DND-41 (cell line): Measurements from ENCODE around the gene CAMK2A.

Source experiments
- ATAC-seq: fragments of 200-7000 bp; cut with Tn5 transposase; 3 replicates; pipeline ENCODE4 v1.9.1; 2021; ENCODE audit warnings: low read depth; ENCODE audit not compliant: insufficient read depth
- DNase-seq: peaks from one replicate; pipeline ENCODE4 v3.0.0-alpha.2; 2020
- H2AFZ ChIP-seq: 2 replicates; pipeline ENCODE4 v1.6.0; 2012; ENCODE audit warnings: low read depth, low read length
- H3K27ac ChIP-seq: 2 replicates; pipeline ENCODE4 v1.5.1; 2012; ENCODE audit warnings: low read length, inconsistent platforms
- H3K27me3 ChIP-seq: fragments of 200-600 bp; sonication (generic); 2 replicates; pipeline ENCODE4 v1.6.0; 2012; ENCODE audit warnings: low read length, mild to moderate bottlenecking, inconsistent platforms; ENCODE audit not compliant: insufficient read depth, poor library complexity
- H3K36me3 ChIP-seq: 2 replicates; pipeline ENCODE4 v1.5.1; 2012; ENCODE audit warnings: low read length, inconsistent platforms; ENCODE audit not compliant: insufficient read depth
- H3K4me1 ChIP-seq: 2 replicates; pipeline ENCODE4 v1.5.1; 2012; ENCODE audit warnings: mild to moderate bottlenecking, low read length; ENCODE audit not compliant: insufficient read depth
- H3K4me2 ChIP-seq: 2 replicates; pipeline ENCODE4 v1.6.0; 2012; ENCODE audit warnings: mild to moderate bottlenecking, moderate library complexity, low read length, inconsistent platforms; ENCODE audit not compliant: insufficient read depth
- H3K4me3 ChIP-seq, 2 experiments: fragments of 200-600 bp in 1 of 2; shearing (Covaris generic) in 1 of 2; 2 replicates each; pipeline ENCODE4 v1.5.1; 2012 to 2016; ENCODE audit warnings: inconsistent platforms in 2 of 2, low read length in 2 of 2, mild to moderate bottlenecking in 2 of 2, low read depth in 1 of 2, moderate library complexity in 1 of 2
- H3K79me2 ChIP-seq: 2 replicates; pipeline ENCODE4 v1.6.0; 2012; ENCODE audit warnings: low read length, inconsistent platforms; ENCODE audit not compliant: insufficient read depth
- H3K9ac ChIP-seq: 2 replicates; pipeline ENCODE4 v1.6.0; 2012; ENCODE audit warnings: low read depth, mild to moderate bottlenecking, inconsistent platforms, low read length, moderate library complexity
- H3K9me3 ChIP-seq: 2 replicates; pipeline ENCODE4 v1.5.1; 2012; ENCODE audit warnings: low read length, moderate library complexity, mild to moderate bottlenecking, inconsistent platforms; ENCODE audit not compliant: insufficient read depth, severe bottlenecking
- H4K20me1 ChIP-seq: 2 replicates; pipeline ENCODE4 v1.6.0; 2012; ENCODE audit warnings: low read length; ENCODE audit not compliant: insufficient read depth
- EZH2 ChIP-seq: IDR thresholded peaks from 3 replicates; pipeline ENCODE4 v1.6.1; 2012; ENCODE audit warnings: borderline replicate concordance, low read depth, mild to moderate bottlenecking, moderate library complexity, low read length, inconsistent platforms; ENCODE audit not compliant: severe bottlenecking
- TF ChIP-seq, protein P1 (sequence below): IDR thresholded peaks from 2 replicates; pipeline ENCODE4 v1.5.1; 2012; ENCODE audit warnings: borderline replicate concordance, low read length, moderate library complexity, mild to moderate bottlenecking; ENCODE audit not compliant: poor library complexity, severe bottlenecking; ENCODE audit errors: extremely low read depth

CAMK2A gene

GRCh38 chr5:150217873-150218692, 71.5 kb downstream of the CAMK2A start:
- no peak overlapping the region for H3K4me3 ChIP-seq
- H3K79me2 ChIP-seq = no peaks in the 10 kb centered on the region
- TF ChIP-seq, protein P1, sequence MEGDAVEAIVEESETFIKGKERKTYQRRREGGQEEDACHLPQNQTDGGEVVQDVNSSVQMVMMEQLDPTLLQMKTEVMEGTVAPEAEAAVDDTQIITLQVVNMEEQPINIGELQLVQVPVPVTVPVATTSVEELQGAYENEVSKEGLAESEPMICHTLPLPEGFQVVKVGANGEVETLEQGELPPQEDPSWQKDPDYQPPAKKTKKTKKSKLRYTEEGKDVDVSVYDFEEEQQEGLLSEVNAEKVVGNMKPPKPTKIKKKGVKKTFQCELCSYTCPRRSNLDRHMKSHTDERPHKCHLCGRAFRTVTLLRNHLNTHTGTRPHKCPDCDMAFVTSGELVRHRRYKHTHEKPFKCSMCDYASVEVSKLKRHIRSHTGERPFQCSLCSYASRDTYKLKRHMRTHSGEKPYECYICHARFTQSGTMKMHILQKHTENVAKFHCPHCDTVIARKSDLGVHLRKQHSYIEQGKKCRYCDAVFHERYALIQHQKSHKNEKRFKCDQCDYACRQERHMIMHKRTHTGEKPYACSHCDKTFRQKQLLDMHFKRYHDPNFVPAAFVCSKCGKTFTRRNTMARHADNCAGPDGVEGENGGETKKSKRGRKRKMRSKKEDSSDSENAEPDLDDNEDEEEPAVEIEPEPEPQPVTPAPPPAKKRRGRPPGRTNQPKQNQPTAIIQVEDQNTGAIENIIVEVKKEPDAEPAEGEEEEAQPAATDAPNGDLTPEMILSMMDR = peak; percentile 90
- TF ChIP-seq EZH2 = no peak

DNA sequence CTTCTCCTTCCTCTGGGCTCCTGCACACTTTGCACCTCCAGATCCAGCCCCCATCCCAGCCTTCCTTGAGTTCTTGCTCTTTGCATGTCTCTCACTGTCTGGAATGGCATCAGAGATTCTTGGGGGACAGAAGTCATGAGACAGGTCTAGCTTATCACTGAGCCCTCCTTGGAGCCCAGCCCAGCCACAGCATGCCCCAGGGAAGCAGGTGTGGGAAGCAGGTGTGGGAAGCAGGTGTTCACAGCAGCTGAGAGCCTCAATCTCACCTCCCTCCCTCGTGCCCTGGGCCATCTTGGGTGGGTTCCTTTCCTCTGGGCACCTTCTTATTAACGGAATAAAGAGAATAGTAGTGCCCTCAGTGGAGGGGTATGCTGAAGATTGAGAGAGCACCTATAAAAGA, 72.5 kb downstream of the CAMK2A start:
- H2AFZ ChIP-seq = no peak overlapping the region
- no peak overlapping the region for H3K4me3 ChIP-seq
- TF ChIP-seq, protein P1 = no peak
- TF ChIP-seq EZH2 = no peak
- no peak overlapping the region for H3K4me2 ChIP-seq
- peaks cover 25% of the 10 kb centered on the region for H3K27me3 ChIP-seq
- no peaks in the 10 kb centered on the region for H3K36me3 ChIP-seq
- no peaks in the 10 kb centered on the region for H3K4me1 ChIP-seq
- H3K79me2 ChIP-seq = no peaks in the 10 kb centered on the region
- H3K27ac ChIP-seq = no peak overlapping the region
- H3K9me3 ChIP-seq = no peaks in the 10 kb centered on the region
- no peak for ATAC-seq
- DNase-seq = no peak
- H4K20me1 ChIP-seq = peaks cover 8% of the 10 kb centered on the region; the same call in 1 of the 2 replicates
- H3K9ac ChIP-seq = no peak overlapping the region; the same call in 1 of the 2 replicates

More at GRCh38 chr5:150217873-150218692, 71.5 kb downstream of the CAMK2A start:
- H4K20me1 ChIP-seq = peaks cover 8% of the 10 kb centered on the region; the same call in 1 of the 2 replicates
- no peak overlapping the region for H2AFZ ChIP-seq
- H3K4me2 ChIP-seq = no peak overlapping the region
- no peak overlapping the region for H3K9ac ChIP-seq
- no peaks in the 10 kb centered on the region for H3K9me3 ChIP-seq
- H3K36me3 ChIP-seq = no peaks in the 10 kb centered on the region
- no peaks in the 10 kb centered on the region for H3K4me1 ChIP-seq
- H3K27me3 ChIP-seq = peaks cover 24% of the 10 kb centered on the region
- ATAC-seq = peak; percentile 98
- peak; percentile 78 for DNase-seq
- no peak overlapping the region for H3K27ac ChIP-seq

DNA sequence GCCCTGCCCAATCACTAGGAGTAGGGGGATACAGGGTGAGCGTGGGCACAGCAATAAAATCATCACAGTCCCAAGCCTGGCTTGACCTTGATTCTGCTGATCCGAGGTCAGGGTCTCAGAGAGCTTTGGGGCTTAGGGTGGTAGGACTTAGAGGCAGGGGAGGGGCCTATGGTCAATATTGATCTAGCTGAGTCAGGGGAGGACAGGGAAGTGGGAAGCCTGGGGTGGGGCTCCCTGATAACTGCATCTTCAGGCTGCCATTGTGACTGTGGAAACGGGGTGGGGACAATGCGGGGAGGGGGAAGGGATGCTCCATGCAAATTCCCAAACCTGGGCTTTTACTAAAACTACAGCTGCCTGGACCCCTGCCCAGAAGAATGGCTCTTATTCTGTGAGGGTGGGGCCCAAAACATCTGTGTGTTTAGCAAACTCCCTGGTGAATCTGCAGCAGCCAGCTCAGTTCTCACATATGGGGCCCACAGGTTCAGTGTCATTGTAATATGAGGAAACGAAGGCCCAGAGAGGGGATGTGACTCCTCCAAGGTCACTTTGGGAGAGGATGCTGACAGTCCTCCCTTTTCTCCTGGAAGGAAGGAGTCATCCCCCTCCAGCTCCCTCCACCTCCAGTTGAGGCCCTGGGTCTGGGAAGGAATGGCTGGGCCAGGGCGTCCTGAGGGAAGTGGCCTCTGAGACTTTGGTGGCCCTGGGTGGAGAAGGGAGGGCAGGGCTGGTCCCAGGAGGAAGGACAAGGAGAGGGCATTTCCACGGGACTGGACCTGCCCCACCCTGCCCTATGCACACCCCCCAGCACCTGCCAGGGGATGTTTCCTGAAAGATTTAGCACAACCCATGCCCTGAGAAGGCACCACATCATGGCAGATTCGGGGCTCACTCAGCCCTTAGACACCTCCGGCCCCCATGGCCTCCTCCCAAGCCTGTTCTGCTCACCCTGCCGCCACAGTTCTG, 73.3 kb downstream of the CAMK2A start:
- no peak overlapping the region for H2AFZ ChIP-seq
- no peaks in the 10 kb centered on the region for H3K9me3 ChIP-seq
- H3K4me2 ChIP-seq = no peak overlapping the region
- no peaks in the 10 kb centered on the region for H3K79me2 ChIP-seq
- H3K9ac ChIP-seq = no peak overlapping the region; the same call in 1 of the 2 replicates
- H3K4me3 ChIP-seq = no peak overlapping the region
- DNase-seq (no peak), ATAC-seq (no peak)
- H3K36me3 ChIP-seq = no peaks in the 10 kb centered on the region
- peaks cover 25% of the 10 kb centered on the region for H3K27me3 ChIP-seq
- H3K4me1 ChIP-seq = no peaks in the 10 kb centered on the region
- peaks cover 8% of the 10 kb centered on the region; the same call in 1 of the 2 replicates for H4K20me1 ChIP-seq
- TF ChIP-seq EZH2 = no peak
- no peak overlapping the region for H3K27ac ChIP-seq

- H3K4me2 ChIP-seq = no peak overlapping the region
- no peak overlapping the region for H3K27ac ChIP-seq
- peaks cover 25% of the 10 kb centered on the region for H3K27me3 ChIP-seq
- no peaks in the 10 kb centered on the region for H3K4me1 ChIP-seq
- TF ChIP-seq, protein P1 = no peak
- TF ChIP-seq EZH2 = no peak
- ATAC-seq (no peak), DNase-seq (no peak)
- no peaks in the 10 kb centered on the region for H3K79me2 ChIP-seq
- no peaks in the 10 kb centered on the region for H3K9me3 ChIP-seq
- H4K20me1 ChIP-seq = 0 out of 2 replicates have a peak, but pooled peaks cover 3% of the 10 kb centered on the region
- no peaks in the 10 kb centered on the region for H3K36me3 ChIP-seq
- H3K9ac ChIP-seq = no peak overlapping the region
- H3K4me3 ChIP-seq = no peak overlapping the region
- H2AFZ ChIP-seq = no peak overlapping the region
These were observed 75.3 kb downstream of the CAMK2A start for GRCh38 chr5:150214289-150214688.
